GM19468 (cell line): ENCODE measurements around the gene ABHD14A.

Experiments used
- ATAC-seq: cut with Tn5 transposase; IDR thresholded peaks from one replicate; pipeline ENCODE4 v1.9.1; 2021; ENCODE audit warnings: mild to moderate bottlenecking, moderate library complexity, moderate number of reproducible peaks; ENCODE audit not compliant: unreplicated experiment; ENCODE audit errors: extremely low read depth

The ABHD14A gene

GRCh38 chr3:51940648-51941462 is 34.0 kb upstream of the ABHD14A start:
- no peak for ATAC-seq

GRCh38 chr3:51941463-51941797 is 33.4 kb upstream of the ABHD14A start:
- ATAC-seq, result no peak

GRCh38 chr3:51941798-51942602 is 32.9 kb upstream of the ABHD14A start, which contains the start of the genes PARP3 and RRP9:
Gene PARP3, plus strand, starts transcription at chr3:51942363. Its CDS starts 993 bp downstream, at chr3:51943356.
Gene RRP9, minus strand, starts transcription at chr3:51941904. Its CDS starts 37 bp downstream, at chr3:51941867.
- peak; percentile 94 for ATAC-seq

- no peak for ATAC-seq
Measured at GRCh38 chr3:51942603-51943450, 32.0 kb upstream of the ABHD14A start.

GRCh38 chr3:51943451-51944391 is 31.1 kb upstream of the ABHD14A start:
- ATAC-seq, result no peak

DNA sequence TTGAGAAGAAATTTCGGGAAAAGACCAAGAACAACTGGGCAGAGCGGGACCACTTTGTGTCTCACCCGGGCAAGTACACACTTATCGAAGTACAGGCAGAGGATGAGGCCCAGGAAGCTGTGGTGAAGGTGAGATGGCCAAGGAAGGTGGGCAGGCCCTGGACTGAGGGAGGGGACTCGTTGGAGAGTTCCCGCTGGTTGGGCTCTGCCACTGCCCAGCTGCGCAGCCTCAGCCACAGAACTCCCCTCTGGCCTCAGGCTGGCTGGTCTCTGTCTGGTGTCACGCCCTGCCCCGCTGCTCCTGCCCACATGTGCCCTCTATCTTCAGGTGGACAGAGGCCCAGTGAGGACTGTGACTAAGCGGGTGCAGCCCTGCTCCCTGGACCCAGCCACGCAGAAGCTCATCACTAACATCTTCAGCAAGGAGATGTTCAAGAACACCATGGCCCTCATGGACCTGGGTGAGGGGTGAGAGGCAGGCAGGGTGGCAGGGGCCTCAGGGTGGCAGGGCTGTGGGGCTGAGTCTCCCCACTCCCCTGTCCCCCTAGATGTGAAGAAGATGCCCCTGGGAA is 30.3 kb upstream of the ABHD14A start:
- ATAC-seq, result no peak

DNA sequence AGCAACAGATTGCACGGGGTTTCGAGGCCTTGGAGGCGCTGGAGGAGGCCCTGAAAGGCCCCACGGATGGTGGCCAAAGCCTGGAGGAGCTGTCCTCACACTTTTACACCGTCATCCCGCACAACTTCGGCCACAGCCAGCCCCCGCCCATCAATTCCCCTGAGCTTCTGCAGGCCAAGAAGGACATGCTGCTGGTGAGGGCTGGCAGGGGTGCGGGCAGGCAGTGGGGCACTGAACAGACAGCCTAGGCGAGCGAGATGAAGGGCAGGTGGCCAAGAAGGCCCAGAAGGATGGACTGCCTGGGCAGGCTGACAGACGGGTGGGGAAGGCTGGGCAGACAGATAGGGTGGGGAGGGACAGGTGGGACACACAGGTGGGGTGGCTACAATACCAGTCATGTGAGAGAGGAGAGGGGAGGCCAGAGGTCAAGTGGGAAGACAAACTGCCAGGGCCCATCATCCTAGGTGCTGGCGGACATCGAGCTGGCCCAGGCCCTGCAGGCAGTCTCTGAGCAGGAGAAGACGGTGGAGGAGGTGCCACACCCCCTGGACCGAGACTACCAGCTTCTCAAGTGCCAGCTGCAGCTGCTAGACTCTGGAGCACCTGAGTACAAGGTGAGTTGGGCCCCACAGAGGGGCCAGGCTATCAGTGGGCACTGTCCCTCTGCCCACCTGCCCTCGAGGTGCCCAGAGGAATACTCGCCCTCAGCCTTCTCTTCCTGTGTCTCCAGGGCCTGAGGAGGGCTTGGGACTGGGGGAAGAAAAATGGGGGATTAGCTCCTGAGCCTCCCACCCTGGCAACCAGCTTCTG is 29.6 kb upstream of the ABHD14A start:
- no peak for ATAC-seq

GRCh38 chr3:51945926-51946705 is 28.7 kb upstream of the ABHD14A start:
- no peak for ATAC-seq

DNA sequence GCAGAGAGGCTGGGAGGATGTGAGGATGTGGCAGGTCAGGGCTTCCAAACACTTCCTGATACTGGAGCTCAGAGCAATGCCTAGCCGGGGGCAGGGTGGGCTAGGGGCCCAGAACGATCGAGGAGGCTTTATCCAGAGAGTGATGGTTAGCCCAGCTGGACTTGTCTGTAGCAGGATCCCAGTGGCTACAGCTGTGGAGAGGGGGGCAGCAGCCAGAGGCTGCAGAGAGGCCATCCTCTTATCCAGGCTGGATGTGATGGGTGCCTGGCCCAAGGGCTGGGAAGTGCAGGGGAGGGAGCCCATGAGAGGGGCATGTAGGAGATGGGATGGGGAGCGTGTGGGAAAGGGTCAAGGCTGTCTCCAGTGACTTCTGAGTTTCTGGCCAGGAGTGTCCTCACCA is 28.1 kb upstream of the ABHD14A start:
- no peak for ATAC-seq

- ATAC-seq, result no peak
Measured at GRCh38 chr3:51947215-51947900, 27.5 kb upstream of the ABHD14A start.

DNA sequence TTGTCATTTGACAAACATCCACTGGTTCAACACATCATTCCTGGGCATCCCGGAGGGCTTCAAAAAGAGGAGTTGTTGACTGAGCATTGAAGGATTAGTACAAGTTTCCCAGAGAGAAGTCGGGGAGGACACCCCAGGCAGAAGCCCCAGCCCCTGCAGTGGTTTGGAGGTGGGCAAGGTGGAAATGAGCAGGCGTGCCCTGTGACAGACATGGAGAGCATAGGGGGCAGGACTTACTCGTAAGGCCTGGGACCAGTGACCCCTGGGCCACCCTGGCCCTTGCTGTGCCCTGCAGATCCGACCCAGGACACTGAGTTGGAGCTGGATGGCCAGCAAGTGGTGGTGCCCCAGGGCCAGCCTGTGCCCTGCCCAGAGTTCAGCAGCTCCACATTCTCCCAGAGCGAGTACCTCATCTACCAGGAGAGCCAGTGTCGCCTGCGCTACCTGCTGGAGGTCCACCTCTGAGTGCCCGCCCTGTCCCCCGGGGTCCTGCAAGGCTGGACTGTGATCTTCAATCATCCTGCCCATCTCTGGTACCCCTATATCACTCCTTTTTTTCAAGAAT is 26.8 kb upstream of the ABHD14A start:
- no peak for ATAC-seq

- ATAC-seq, result no peak
Measured at GRCh38 chr3:51949121-51949520, 25.7 kb upstream of the ABHD14A start.

GRCh38 chr3:51950899-51951298 is 24.0 kb upstream of the ABHD14A start:
- ATAC-seq, result no peak

DNA sequence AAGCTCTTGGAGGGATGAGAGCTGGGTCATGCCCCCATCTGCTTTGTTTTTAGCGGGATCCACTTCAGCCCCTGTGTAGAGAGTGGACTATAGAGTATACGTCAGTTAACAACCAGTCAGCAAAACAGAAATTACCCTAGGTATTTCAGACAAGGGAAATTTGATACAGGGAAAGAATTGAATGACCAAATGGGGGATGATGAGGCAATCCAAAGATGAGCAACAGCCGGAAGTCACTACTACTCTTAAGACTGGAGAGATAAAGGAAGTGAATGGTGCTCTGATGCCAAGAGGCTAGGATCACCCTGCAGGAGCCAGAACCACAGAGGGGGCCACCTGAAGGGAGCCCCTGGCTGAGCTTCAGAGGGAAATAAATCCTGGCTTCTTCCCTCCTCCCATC is 21.4 kb upstream of the ABHD14A start:
- ATAC-seq, result no peak

DNA sequence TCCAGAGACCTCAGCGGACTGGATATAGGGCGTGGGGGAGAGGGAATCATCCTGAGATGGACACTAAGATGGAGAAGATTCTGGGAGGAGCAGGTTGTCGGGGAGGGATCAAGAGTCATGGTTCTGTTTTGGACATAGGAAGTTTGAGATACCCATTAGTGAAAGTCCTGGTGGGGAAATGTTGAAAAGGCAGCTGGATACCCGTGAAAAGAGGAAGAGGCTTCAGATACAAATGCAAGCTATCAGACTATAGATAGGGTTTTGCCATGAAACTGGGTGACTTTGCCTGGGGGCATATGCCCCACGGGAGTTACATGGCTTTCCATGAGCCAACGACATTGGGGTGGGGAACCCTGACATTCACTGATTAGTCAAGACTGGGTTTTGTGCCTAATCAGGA is 20.8 kb upstream of the ABHD14A start:
- no peak for ATAC-seq

- no peak for ATAC-seq
Measured at GRCh38 chr3:51954713-51955112, 20.2 kb upstream of the ABHD14A start.
